ENCODE results near the gene PA2G4. TPM values are rescaled to one million over a fixed set of nuclear protein-coding genes. Genes with fewer than 3 reads are reported as not detected.
"Not testable (repeated sequence)": the region's sequence is repeated elsewhere in the genome, so short reads cannot be mapped to it uniquely, and the experiment has no call there.

Gene PA2G4
- total RNA-seq, 4 donors from 2014 or later: 94.0 to 142 (median 122) TPM

DNA sequence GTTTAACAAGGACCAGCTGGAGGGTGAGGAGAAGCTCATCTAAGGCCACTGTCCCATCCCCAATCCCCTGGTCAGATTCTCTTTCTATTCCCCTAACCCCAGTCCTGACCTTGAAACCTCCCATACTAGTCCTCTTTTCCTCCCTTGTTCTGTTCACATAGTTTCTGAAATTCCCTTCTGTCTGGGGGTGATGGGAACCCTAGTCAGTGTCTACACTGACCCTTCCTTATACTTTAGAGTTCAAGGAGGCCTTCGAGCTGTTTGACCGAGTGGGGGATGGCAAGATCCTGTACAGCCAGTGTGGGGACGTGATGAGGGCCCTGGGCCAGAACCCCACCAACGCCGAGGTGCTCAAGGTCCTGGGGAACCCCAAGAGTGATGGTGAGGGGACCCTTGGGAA lies 50.5 kb downstream of the PA2G4 start:
- TF ChIP-seq POLR2A (IDR thresholded peaks at IDR 0.05): no peak
- TF ChIP-seq, protein P1, sequence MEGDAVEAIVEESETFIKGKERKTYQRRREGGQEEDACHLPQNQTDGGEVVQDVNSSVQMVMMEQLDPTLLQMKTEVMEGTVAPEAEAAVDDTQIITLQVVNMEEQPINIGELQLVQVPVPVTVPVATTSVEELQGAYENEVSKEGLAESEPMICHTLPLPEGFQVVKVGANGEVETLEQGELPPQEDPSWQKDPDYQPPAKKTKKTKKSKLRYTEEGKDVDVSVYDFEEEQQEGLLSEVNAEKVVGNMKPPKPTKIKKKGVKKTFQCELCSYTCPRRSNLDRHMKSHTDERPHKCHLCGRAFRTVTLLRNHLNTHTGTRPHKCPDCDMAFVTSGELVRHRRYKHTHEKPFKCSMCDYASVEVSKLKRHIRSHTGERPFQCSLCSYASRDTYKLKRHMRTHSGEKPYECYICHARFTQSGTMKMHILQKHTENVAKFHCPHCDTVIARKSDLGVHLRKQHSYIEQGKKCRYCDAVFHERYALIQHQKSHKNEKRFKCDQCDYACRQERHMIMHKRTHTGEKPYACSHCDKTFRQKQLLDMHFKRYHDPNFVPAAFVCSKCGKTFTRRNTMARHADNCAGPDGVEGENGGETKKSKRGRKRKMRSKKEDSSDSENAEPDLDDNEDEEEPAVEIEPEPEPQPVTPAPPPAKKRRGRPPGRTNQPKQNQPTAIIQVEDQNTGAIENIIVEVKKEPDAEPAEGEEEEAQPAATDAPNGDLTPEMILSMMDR (IDR thresholded peaks at IDR 0.05): no peak
- no peaks in the 10 kb centered on the region for H3K9me3 ChIP-seq
- WGBS, 2 donors: 91 to 92% methylated on average over 5 of the region's 5 CpGs
- H3K27me3 ChIP-seq: no peaks in the 10 kb centered on the region
- no peak overlapping the region for H3K27ac ChIP-seq
- no peak overlapping the region for H3K4me3 ChIP-seq (replicated peaks in 1 of 3)
- peaks cover 3 to 4% of the 10 kb centered on the region in 2 donors for H3K36me3 ChIP-seq
- DNase-seq: no peak
- intact Hi-C loops (cut with DNase I): no loop called here
- peaks cover 25 to 37% of the 10 kb centered on the region in 2 donors for H3K4me1 ChIP-seq

DNA sequence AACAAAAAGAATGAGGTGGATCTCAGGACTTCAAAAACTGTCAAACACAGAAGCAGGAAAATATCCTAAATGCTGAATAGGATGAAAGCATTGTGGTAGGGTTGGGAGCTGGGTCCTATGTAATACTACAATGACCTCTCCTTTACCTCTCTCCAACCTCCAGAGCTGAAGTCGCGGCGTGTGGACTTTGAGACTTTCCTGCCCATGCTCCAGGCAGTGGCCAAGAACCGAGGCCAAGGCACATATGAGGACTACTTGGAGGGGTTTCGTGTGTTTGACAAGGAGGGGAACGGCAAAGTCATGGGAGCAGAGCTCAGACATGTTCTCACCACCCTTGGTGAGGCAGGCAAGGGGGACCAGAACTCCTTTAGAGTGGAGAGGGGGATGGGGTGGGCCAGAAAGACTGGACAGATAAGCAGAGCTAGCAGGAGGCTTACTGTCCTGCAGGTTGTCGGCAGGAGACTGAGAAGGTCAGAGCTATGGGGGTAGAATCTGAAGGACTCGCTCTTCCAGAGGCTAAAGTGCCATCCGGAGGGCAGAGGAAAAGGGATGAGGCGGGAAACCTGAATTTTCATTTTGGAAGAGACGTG lies 51.0 kb downstream of the PA2G4 start:
- no peak overlapping the region for H3K27ac ChIP-seq

DNA sequence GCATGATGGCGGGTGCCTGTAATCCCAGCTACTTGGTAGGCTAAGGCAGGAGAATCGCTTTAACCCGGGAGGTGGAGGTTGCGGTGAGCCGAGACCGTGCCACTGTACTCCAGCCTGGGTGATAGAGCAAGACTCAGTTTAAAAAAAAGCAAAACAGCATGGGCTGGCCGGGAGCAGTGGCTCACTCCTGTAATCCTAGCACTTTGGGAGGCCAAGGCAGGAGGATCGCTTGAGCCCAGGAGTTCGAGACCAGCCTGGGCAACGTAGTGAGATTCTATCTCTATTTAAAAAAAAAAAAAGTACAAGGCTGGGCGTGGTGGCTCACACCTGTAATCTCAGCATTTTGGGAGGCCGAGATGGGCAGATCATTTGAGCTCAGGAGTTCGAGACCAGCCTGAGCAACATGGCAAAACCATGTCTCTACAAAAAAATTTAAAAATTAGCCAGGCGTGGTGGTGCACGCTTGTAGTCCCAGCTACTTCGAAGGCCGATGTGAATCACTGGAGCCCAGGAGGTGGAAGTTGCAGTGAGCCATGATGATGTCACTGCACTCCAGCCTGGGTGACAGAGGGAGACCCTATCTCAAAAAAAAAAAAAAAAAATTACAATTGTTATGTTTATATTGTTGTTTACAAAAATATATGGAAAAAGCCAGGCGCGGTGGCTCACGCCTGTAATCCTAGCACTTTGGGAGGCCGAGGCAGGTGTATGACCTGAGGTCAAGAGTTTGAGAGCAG lies 52.3 kb downstream of the PA2G4 start:
- H3K27ac ChIP-seq: peak overlapping the region; percentile 96 to 100 (median 99)
- H3K36me3 ChIP-seq: peaks cover 20 to 21% of the 10 kb centered on the region in 2 donors
- H3K9me3 ChIP-seq; intact Hi-C loops (cut with DNase I); DNase-seq; H3K27me3 ChIP-seq: not testable (repeated sequence)
- H3K4me1 ChIP-seq: peaks cover 33 to 44% of the 10 kb centered on the region in 2 donors
- WGBS, 2 donors: 83 to 89% methylated on average over 21 of the region's 21 CpGs
- peak overlapping the region in 1 of 3 donors; percentile 67 for H3K4me3 ChIP-seq (replicated peaks in 1 of 3)

More for the DNA sequence above, 51.0 kb downstream of the PA2G4 start:
- no peak for TF ChIP-seq POLR2A (IDR thresholded peaks at IDR 0.05)
- TF ChIP-seq, protein P1 (IDR thresholded peaks at IDR 0.05): no peak
- no peak for DNase-seq
- 93 to 96% methylated on average over 11 of the region's 11 CpGs for WGBS, 2 donors
- Histone ChIP-seq H3K36me3 (peaks cover 9% of the 10 kb centered on the region in 2 donors), H3K4me3 (replicated peaks in 1 of 3) (no peak overlapping the region), H3K27me3 (no peaks in the 10 kb centered on the region), H3K4me1 (peaks cover 30 to 42% of the 10 kb centered on the region in 2 donors), H3K9me3 (no peaks in the 10 kb centered on the region)
- intact Hi-C loops (cut with DNase I): no loop called here

DNA sequence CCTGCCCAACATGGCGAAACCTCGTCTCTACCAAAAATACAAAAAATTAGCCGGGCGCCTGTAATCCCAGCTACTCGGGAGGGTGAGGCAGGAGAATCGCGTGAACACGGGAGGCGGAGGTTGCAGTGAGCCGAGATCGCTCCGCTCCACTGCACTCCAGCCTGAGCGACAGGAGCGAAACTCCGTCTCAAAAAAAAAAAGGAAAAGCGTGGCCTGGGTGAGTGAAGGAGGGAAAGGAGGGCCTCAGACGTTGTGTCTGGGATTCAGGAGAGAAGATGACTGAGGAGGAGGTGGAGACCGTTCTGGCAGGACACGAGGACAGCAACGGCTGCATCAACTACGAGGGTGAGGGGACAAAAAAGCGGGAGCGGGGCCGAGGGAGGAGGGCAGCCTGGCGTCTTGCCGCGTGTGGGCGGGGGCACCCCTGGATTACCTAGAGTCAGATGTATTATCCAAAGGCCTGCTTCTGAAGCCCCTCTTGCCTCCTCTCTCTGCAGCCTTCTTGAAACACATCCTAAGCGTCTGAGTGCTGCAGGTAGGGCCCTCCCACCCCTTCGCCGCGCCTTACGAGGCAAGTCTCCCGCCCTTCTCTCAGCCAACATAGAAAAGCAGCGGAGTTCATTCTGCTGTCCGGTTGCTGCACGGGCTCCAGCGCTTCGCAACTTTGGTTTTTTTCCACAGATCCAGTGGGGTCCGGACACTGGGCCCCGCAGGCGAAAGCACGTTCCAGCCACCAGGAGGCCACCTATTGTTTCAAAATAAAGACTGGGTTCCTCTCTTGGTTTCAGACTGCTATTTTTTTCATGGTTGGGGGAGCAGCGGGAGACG lies 53.1 kb downstream of the PA2G4 start:
- peaks cover 32 to 42% of the 10 kb centered on the region in 2 donors for H3K4me1 ChIP-seq
- TF ChIP-seq POLR2A (IDR thresholded peaks at IDR 0.05): peak in 1 of 2 donors; percentile 29
- TF ChIP-seq, protein P1 (IDR thresholded peaks at IDR 0.05): peak in 5 of 6 experiments; percentile 51 to 88 (median 84)
- H3K27ac ChIP-seq: peak overlapping the region; percentile 96 to 100 (median 99)
- 2 to 3% methylated on average over 45 of the region's 45 CpGs for WGBS, 2 donors
- H3K27me3 ChIP-seq: no peaks in the 10 kb centered on the region
- peaks cover 28 to 29% of the 10 kb centered on the region in 2 donors for H3K36me3 ChIP-seq
- intact Hi-C loops (cut with DNase I): no loop called here
- DNase-seq: peak; percentile 88 to 92
- H3K4me3 ChIP-seq (replicated peaks in 1 of 3): peak overlapping the region in 2 of 3 donors; percentile 3 to 67
- H3K9me3 ChIP-seq: no peaks in the 10 kb centered on the region

Measured in thyroid gland (tissue), 4 donors.